Uterus (tissue), 4 donors: ENCODE measurements around the gene ANGPT4. TPM values are rescaled to one million over a fixed set of nuclear protein-coding genes. Genes with fewer than 3 reads are reported as not detected.
A peak's percentile ranks its signal among the peaks of the same experiment; 100 is the strongest.

Source experiments
- DNase-seq, 2 donors: peaks; one replicate each; pipeline ENCODE4 v3.0.0-alpha.2; 2019 to 2020
- H3K27ac ChIP-seq, 2 donors: fragments of 200-600 bp; sonication (generic); 1 replicate in 1 of 2; 2 replicates in 1 of 2; pipeline ENCODE4 v1.5.1; 2016 to 2018
- H3K27me3 ChIP-seq, 2 donors: fragments of 200-600 bp; sonication (generic); one replicate each; pipeline ENCODE4 v1.5.1; 2018 to 2019; ENCODE audit warnings: control low read depth in 1 of 2
- H3K36me3 ChIP-seq, 2 donors: fragments of 200-600 bp; sonication (generic); one replicate each; pipeline ENCODE4 v1.5.1; 2019; ENCODE audit warnings: control low read depth in 1 of 2
- H3K4me1 ChIP-seq, 2 donors: fragments of 200-600 bp; sonication (generic); one replicate each; pipeline ENCODE4 v1.5.1; 2018 to 2019; ENCODE audit warnings: control low read depth in 1 of 2
- H3K4me3 ChIP-seq, 2 donors: fragments of 200-600 bp; sonication (generic); 1 replicate in 1 of 2; 2 replicates in 1 of 2; pipeline ENCODE4 v1.5.1; 2018 to 2019; ENCODE audit warnings: mild to moderate bottlenecking in 1 of 2
- H3K9me3 ChIP-seq, 2 donors: fragments of 200-600 bp; sonication (generic); one replicate each; pipeline ENCODE4 v1.5.1; 2019; ENCODE audit warnings: control low read depth in 1 of 2
- CTCF ChIP-seq, 4 experiments: fragments of 200-600 bp in 2 of 4; fragments of 450-650 bp in 2 of 4; sonication (generic) in 2 of 4; IDR thresholded peaks; one replicate each; pipeline ENCODE4 v1.5.1; 2016 to 2019; ENCODE audit warnings: antibody characterized with exemption in 4 of 4, mild to moderate bottlenecking in 2 of 4, moderate library complexity in 1 of 4
- POLR2A ChIP-seq, 2 donors: fragments of 450-650 bp; IDR thresholded peaks; one replicate each; pipeline ENCODE4 v1.6.1; 2016; ENCODE audit warnings: antibody characterized with exemption in 2 of 2, mild to moderate bottlenecking in 1 of 2, moderate library complexity in 1 of 2
- intact Hi-C: fragments of 100-400 bp; cut with DNase I; formaldehyde crosslinking; loops from one replicate; pipeline ENCODE4 v1.15.1; 2023; ENCODE audit warnings: low total_unique reads
- total RNA-seq, 4 donors: library from RNA; depleted of rRNA in 3 of 4; stranded (reverse); fragments of >200 nt in 3 of 4; gene quantifications; one replicate each; pipeline versions ENCODE4 v1.1.0 to v1.2.4, GENCODE V29; 2014 to 2023
- donor health status: DM: yes; HTN: yes; CAD: no.

Gene ANGPT4
- total RNA-seq, 4 donors from 2014 or later, result 0.55 to 8.8 (median 3.8) TPM

DNA sequence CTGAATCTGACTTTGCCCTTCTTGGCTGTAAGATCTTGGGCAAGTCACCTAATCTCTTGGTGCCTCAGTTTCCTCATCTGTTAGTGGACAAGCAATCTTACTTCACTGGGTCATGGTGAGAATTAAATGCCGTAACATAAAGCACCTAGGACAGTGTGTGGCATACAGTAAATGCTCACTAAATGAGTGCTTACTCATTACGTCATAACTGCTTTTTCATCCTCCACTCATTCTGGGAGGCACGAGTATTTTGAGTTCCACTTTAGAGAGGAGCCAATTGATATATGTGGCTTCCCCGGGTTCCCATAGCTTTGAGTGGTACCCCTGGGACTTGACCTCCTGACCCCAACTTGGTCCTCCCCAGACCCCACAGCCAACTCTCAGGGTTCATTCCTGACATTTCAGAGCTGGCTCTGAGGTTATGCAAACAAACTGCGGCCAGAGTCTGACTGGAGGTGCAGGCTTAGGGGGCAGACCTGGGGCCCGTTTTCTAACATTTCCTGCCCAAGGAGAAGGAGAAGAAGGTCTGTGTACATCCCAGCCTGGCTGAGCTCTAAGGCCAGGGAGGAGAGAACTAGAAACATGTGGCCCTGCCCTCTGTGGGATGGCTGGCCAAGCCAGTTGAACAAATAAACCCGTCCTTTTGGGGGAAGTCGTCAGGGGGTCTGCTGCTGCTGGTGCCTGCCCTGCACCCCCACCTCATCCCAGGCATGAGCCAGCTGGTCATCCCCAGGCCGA is 5.8 kb downstream of the ANGPT4 start:
- intact Hi-C loops, result no loop called here
- peak overlapping the region in 1 of 2 donors; percentile 16 for H3K27ac ChIP-seq
- H3K4me3 ChIP-seq, result no peak overlapping the region
- H3K4me1 ChIP-seq, result no peaks in the 10 kb centered on the region
- DNase-seq, result no peak
- H3K36me3 ChIP-seq, result no peaks in the 10 kb centered on the region
- H3K27me3 ChIP-seq, result no peaks in the 10 kb centered on the region
- H3K9me3 ChIP-seq, result no peaks in the 10 kb centered on the region
- TF ChIP-seq CTCF (IDR thresholded peaks at IDR 0.05) (no peak), POLR2A (IDR thresholded peaks at IDR 0.05) (no peak)

- Histone ChIP-seq H3K4me1 (no peaks in the 10 kb centered on the region), H3K27ac (no peak overlapping the region)
- DNase-seq, result no peak
These were observed 6.5 kb downstream of the ANGPT4 start for GRCh38 chr20:909641-910040.

DNA sequence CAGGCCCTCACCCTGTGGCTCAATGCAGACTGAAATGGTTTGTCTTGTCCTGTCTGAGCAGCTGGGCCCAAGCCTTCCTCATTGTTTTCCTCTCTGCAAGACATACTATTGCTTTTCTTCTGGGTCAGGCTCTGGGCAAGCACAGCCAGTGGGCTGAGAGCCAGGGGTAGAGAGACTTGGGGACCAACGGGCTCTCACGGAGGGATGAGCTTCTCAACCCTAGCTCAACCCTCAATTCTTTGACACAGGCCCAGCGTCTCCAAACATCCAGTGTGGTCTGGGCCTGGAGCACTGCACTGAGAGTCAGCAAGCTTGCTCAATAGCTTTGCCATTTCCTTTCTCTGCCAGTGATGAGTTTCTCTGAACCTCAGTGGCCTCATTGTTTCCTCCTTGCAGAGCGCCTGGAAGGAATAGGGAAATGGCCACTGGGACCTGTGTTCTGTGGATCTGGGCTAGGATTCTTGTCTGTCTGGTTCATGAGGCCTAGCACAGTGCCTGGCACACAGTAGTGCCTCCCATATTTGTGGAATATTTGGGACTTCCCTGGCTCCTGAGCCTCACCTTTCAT is 9.3 kb downstream of the ANGPT4 start:
- H3K9me3 ChIP-seq, result no peaks in the 10 kb centered on the region
- intact Hi-C loops, result no loop called here
- DNase-seq, result no peak
- H3K27me3 ChIP-seq, result no peaks in the 10 kb centered on the region
- no peaks in the 10 kb centered on the region for H3K36me3 ChIP-seq
- H3K4me3 ChIP-seq, result no peak overlapping the region
- TF ChIP-seq CTCF (IDR thresholded peaks at IDR 0.05) (no peak), POLR2A (IDR thresholded peaks at IDR 0.05) (no peak)
- no peaks in the 10 kb centered on the region for H3K4me1 ChIP-seq
- no peak overlapping the region for H3K27ac ChIP-seq

More at GRCh38 chr20:909641-910040, 6.5 kb downstream of the ANGPT4 start:
- no peak for TF ChIP-seq CTCF (IDR thresholded peaks at IDR 0.05)
- no peak for TF ChIP-seq POLR2A (IDR thresholded peaks at IDR 0.05)
- Histone ChIP-seq H3K27me3 (no peaks in the 10 kb centered on the region), H3K4me3 (no peak overlapping the region), H3K9me3 (no peaks in the 10 kb centered on the region), H3K36me3 (no peaks in the 10 kb centered on the region)
- intact Hi-C loops, result no loop called here

DNA sequence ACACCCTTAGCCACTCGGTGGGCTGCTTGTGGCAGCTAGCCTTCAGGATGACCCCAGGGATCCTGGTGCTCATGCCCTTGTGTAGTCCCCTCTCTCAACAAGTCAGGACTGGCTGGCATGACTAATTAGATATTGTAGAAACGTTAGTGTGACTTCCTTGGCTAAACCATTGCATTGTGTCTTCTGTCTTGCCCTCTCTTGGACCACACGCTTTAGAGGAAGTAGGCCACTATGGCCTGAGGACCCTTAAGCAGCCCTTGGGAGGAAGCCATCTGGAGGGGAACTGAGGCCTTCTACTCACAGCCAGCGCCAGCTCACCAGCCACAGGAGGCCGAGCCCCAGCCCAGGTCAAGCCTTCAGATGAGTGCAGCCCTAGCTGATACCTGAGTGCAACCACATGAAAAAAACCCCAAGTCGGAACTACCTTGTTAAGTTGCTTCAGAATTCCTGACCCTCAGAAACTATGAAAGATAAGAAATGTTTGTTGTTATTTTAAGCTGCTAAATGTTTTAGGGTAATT is 10.1 kb downstream of the ANGPT4 start:
- H3K27ac ChIP-seq, result no peak overlapping the region
- H3K4me3 ChIP-seq, result no peak overlapping the region
- DNase-seq, result no peak
- intact Hi-C loops, result no loop called here
- H3K4me1 ChIP-seq, result no peaks in the 10 kb centered on the region
- no peaks in the 10 kb centered on the region for H3K36me3 ChIP-seq
- no peaks in the 10 kb centered on the region for H3K27me3 ChIP-seq
- no peaks in the 10 kb centered on the region for H3K9me3 ChIP-seq
- no peak for TF ChIP-seq CTCF (IDR thresholded peaks at IDR 0.05)
- TF ChIP-seq POLR2A (IDR thresholded peaks at IDR 0.05), result no peak

- intact Hi-C loops, result no loop called here
- DNase-seq, result no peak
- Histone ChIP-seq H3K4me3 (no peak overlapping the region), H3K9me3 (no peaks in the 10 kb centered on the region), H3K4me1 (no peaks in the 10 kb centered on the region), H3K27ac (no peak overlapping the region), H3K27me3 (no peaks in the 10 kb centered on the region), H3K36me3 (no peaks in the 10 kb centered on the region)
- TF ChIP-seq POLR2A (IDR thresholded peaks at IDR 0.05) (no peak), CTCF (IDR thresholded peaks at IDR 0.05) (no peak)
These were observed 10.7 kb downstream of the ANGPT4 start for GRCh38 chr20:905396-905961.
